ENCODE measurements around the gene PAWR.
A peak's percentile ranks its signal among the peaks of the same experiment; 100 is the strongest.

DNA sequence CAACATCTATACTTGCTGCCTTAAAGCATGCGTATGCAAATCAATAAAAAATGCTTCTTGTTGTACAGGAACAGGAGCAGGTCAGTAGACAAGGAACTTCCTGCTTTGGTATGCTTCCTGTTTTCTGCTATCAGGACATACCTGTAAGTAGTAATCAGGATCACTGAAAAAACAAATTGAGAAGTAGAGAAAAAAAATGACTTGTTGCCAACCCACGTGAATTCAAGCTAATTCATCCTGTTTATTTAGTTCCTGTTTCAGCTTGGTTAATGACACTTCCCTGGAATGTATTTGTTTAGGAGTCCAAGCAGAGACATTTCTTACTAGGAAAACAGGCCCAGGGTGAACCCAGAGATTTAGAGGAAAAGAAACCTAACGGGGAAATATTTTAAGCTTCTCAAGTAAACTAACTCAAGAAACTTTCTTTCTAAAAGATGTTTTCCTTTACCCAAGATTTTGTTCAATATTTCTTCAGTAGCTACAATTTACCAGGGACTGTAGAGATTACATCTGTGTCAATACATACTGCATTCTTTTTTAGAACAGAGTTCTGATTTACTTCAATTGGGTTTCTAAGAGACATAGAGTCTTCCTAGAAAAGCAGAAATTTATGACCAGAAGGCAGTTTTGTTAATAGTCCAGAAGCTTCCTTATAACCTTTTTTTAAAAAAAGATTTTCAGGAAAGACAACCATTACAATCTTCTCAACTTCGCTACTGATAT lies 124.2 kb downstream of the PAWR start:
- TF ChIP-seq, protein P1, sequence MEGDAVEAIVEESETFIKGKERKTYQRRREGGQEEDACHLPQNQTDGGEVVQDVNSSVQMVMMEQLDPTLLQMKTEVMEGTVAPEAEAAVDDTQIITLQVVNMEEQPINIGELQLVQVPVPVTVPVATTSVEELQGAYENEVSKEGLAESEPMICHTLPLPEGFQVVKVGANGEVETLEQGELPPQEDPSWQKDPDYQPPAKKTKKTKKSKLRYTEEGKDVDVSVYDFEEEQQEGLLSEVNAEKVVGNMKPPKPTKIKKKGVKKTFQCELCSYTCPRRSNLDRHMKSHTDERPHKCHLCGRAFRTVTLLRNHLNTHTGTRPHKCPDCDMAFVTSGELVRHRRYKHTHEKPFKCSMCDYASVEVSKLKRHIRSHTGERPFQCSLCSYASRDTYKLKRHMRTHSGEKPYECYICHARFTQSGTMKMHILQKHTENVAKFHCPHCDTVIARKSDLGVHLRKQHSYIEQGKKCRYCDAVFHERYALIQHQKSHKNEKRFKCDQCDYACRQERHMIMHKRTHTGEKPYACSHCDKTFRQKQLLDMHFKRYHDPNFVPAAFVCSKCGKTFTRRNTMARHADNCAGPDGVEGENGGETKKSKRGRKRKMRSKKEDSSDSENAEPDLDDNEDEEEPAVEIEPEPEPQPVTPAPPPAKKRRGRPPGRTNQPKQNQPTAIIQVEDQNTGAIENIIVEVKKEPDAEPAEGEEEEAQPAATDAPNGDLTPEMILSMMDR (IDR thresholded peaks at IDR 0.05; ENCODE audit: extremely low read depth in 1 of 2, insufficient read depth in 1 of 2, low read depth in 1 of 2, low read length in 2 of 2), result no peak
- peak; percentile 53 for TF ChIP-seq POLR2A (IDR thresholded peaks at IDR 0.05; ENCODE audit: low read depth, low read length)
- peak; percentile 43 for TF ChIP-seq JUN (IDR thresholded peaks at IDR 0.05; ENCODE audit: borderline replicate concordance, insufficient read depth, insufficient read length, low read depth)
- TF ChIP-seq POLR2AphosphoS5 (IDR thresholded peaks at IDR 0.05; ENCODE audit: insufficient read depth, low read depth, low read length), result peak; percentile 85
- no peak for TF ChIP-seq GATA2 (IDR thresholded peaks at IDR 0.05; ENCODE audit: insufficient read depth, insufficient read length, low read depth, low read length)
- TF ChIP-seq EZH2 (IDR thresholded peaks at IDR 0.05; ENCODE audit: borderline replicate concordance, low read depth, low read length, severe bottlenecking), result no peak
- TF ChIP-seq, protein P2, sequence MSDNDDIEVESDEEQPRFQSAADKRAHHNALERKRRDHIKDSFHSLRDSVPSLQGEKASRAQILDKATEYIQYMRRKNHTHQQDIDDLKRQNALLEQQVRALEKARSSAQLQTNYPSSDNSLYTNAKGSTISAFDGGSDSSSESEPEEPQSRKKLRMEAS (IDR thresholded peaks at IDR 0.05; ENCODE audit: insufficient read depth, insufficient read length), result no peak
- TF ChIP-seq MYC (IDR thresholded peaks at IDR 0.05; ENCODE audit: low read depth, low read length), result no peak
- TF ChIP-seq FOS (IDR thresholded peaks at IDR 0.05; ENCODE audit: borderline replicate concordance, insufficient read depth, low read length), result no peak

Data from endothelial cell of umbilical vein (primary cell).